ENCODE data around the gene RARB.

DNA sequence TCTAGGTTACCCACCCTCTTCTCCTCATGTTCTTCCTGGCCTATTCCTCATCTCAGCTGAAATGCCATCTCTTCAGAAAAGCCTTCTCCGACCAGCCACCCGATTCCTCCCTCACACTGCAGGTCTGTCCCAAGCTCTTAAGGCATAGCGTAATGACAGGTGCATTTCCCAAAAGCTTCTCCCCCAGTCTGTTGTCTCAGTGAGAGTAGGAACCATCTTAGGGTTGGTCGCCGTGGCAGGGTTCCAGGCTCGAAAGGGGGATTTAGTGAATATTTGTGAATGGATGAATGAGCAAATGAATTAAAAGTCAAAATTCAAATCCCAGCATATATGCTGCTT lies 158.1 kb downstream of the RARB start:
- TF ChIP-seq POLR2AphosphoS5 (IDR thresholded peaks at IDR 0.05; ENCODE audit: insufficient read depth, low read depth, low read length), result no peak
- TF ChIP-seq, protein P1, sequence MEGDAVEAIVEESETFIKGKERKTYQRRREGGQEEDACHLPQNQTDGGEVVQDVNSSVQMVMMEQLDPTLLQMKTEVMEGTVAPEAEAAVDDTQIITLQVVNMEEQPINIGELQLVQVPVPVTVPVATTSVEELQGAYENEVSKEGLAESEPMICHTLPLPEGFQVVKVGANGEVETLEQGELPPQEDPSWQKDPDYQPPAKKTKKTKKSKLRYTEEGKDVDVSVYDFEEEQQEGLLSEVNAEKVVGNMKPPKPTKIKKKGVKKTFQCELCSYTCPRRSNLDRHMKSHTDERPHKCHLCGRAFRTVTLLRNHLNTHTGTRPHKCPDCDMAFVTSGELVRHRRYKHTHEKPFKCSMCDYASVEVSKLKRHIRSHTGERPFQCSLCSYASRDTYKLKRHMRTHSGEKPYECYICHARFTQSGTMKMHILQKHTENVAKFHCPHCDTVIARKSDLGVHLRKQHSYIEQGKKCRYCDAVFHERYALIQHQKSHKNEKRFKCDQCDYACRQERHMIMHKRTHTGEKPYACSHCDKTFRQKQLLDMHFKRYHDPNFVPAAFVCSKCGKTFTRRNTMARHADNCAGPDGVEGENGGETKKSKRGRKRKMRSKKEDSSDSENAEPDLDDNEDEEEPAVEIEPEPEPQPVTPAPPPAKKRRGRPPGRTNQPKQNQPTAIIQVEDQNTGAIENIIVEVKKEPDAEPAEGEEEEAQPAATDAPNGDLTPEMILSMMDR (IDR thresholded peaks at IDR 0.05; ENCODE audit: extremely low read depth in 1 of 2, insufficient read depth in 1 of 2, low read depth in 1 of 2, low read length in 2 of 2), result no peak
- no peak for TF ChIP-seq POLR2A (IDR thresholded peaks at IDR 0.05; ENCODE audit: low read depth, low read length)
- no peak for TF ChIP-seq FOS (IDR thresholded peaks at IDR 0.05; ENCODE audit: borderline replicate concordance, insufficient read depth, low read length)
- no peak for TF ChIP-seq EZH2 (IDR thresholded peaks at IDR 0.05; ENCODE audit: borderline replicate concordance, low read depth, low read length, severe bottlenecking)
